ENCODE data around the gene SMARCA5.

DNA sequence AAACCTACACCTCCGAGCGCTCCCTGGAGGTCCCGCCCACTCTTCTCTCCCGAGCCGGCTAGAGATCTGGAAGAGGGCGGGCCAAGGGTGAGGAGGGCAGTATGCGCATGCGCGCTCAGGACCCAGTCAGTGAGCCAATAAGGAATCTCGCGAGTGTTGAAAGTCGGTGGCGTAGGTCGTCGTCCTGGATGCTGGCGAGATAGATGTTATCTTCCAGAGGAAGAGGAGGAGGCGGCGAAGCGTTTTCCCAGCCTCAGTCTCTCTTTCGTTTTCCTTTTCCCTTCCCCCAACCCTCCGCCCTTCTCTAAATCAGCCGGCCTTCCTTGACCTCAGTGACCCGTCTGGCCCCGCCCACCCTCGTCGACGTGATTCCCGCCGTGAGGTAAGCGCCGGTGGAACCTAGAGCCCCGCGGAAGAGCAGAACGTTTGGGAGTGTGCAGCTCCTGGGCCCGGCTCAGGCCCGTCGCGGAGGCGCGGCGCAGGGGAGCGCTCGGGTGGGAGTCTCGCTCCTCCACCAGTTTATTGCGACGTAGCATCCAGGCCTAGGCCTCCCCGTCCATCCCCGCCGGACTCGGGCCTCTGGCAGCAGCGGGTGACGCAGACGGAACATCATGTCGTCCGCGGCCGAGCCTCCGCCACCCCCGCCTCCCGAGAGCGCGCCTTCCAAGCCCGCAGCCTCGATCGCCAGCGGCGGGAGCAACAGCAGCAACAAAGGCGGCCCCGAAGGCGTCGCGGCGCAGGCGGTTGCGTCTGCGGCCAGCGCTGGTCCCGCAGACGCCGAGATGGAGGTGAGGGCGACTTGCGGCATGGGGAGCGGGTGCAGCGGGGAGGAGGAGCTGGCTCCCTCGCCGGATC, at the start of gene SMARCA5:
- peak in 3 of 4 donors; percentile 53 to 95 (median 85) for TF ChIP-seq POLR2A (IDR thresholded peaks at IDR 0.05)
- TF ChIP-seq, protein P1, sequence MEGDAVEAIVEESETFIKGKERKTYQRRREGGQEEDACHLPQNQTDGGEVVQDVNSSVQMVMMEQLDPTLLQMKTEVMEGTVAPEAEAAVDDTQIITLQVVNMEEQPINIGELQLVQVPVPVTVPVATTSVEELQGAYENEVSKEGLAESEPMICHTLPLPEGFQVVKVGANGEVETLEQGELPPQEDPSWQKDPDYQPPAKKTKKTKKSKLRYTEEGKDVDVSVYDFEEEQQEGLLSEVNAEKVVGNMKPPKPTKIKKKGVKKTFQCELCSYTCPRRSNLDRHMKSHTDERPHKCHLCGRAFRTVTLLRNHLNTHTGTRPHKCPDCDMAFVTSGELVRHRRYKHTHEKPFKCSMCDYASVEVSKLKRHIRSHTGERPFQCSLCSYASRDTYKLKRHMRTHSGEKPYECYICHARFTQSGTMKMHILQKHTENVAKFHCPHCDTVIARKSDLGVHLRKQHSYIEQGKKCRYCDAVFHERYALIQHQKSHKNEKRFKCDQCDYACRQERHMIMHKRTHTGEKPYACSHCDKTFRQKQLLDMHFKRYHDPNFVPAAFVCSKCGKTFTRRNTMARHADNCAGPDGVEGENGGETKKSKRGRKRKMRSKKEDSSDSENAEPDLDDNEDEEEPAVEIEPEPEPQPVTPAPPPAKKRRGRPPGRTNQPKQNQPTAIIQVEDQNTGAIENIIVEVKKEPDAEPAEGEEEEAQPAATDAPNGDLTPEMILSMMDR (IDR thresholded peaks at IDR 0.05) = no peak

All from esophagus squamous epithelium (tissue), 4 donors.